ENCODE measurements around the gene PLPP3.

Gene PLPP3

GRCh38 chr1:56545711-56546110 is 33.7 kb downstream of the PLPP3 start:
- no peak for DNase-seq

DNA sequence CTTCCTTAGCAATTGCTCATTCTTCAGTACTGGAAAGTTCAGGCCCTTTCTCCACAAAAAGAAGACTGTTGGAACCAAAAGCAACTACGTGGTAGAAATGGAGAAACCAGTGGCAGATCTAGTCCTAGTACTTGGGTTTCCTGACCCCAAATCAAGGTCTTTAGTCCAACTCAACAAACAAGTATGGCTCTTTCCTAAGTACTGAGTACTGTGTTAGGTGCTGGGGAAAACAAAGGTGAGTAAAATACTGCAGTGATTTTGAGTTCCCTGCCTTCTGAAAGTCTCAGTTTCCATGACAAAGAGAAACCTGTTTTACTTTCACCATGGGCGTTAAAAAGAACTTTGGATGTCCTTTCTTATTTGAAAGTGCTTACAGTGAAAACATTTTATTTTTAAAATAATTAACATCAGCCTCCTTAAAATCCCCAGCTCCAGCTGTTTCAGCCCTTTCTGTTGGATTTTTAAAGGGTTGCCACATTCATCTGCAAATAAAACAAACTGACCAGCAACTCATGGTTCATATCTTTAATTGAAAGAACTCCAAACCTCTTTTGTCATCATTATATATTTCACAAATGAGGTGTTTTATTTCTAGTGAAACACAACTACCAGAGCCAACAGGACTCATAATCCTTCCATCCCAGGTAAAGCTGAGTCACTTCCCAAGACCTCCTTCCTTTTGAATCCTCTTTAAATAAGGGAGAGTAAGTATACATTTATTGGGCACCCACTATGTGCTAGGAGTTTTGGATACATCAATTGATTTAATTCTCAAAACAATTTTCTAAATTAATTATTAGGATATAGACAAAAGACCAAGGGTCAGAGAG is 35.4 kb downstream of the PLPP3 start:
- no peak for DNase-seq

GRCh38 chr1:56542651-56543050 is 36.7 kb downstream of the PLPP3 start:
- no peak for DNase-seq

DNA sequence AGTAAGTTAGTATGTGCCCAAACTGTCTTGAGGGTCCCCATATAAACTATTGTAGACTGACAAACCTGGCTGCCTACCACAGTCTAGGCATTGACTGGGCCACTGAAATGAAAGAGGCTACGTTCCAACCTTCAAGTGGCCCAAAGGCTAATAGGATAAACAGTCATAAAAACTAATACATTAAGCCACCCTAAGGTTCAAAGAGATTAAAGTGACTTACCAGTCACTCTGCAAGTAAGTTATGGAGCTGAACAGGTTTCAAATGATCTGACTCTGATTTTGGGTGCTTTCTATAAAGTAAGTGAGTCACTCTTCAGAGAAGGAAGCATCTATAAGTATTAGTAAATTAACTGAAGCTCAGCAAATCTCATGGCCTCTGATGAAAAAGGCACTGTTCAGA is 38.0 kb downstream of the PLPP3 start:
- DNase-seq = no peak

GRCh38 chr1:56540467-56540866 is 38.9 kb downstream of the PLPP3 start:
- no peak for DNase-seq

- DNase-seq = no peak
These were observed 39.8 kb downstream of the PLPP3 start for GRCh38 chr1:56539520-56539931.

DNA sequence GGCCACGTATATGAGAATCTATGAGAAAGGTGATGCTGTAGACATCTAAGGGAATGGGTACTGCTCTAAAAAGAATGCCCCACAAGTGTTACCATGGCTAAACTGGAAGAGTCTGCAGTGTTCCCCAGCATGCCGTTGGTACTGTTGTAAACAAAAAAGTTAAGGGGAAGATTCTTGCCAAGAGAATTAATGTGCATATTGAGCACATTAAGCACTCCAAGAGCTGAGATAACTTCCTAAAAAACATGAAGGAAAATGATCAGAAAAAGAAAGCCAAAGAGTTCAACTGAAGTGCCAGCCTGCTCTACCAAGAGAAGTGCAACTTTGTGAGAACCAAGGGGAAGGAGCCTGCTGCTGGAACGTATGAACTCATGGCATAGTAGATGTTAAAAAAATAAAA is 40.8 kb downstream of the PLPP3 start:
- no peak for DNase-seq

DNA sequence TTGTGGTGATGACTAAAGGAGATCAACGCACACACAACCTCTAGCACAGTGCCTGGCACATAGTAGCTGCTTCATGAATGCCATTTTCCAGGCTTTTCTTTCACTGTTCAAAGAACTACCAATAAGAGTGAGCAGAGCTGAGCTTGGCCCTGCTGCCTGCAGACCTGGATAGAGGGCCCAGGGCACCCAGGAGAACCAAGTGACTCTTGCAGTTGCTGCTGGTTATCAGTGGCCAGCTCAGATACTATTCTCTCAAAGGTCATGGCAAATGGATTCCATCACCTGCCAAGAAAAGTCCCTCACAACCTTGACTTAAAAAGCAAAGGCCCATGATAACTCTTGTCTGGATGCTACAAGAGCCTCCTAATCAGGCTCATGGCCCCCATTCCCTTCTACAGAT is 41.7 kb downstream of the PLPP3 start:
- no peak for DNase-seq

DNA sequence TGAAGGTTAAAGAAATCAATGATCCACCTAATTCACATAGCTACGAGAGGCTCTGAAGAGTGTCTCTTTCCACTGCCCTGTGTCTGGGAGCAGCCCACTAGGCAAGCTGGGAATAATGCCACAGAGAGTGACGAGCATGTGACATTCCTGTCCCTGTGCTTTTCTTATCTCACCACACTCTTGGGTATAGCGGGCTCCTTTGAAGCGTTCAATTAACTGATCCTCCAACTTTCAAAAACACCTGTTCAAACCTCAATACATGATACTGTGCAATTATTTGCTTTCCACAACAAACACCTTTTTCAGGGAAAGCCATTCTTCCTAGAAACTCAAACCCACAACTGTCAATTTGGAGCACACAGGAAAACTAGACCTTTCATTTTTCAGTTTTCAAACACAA is 43.4 kb downstream of the PLPP3 start:
- DNase-seq = no peak

DNA sequence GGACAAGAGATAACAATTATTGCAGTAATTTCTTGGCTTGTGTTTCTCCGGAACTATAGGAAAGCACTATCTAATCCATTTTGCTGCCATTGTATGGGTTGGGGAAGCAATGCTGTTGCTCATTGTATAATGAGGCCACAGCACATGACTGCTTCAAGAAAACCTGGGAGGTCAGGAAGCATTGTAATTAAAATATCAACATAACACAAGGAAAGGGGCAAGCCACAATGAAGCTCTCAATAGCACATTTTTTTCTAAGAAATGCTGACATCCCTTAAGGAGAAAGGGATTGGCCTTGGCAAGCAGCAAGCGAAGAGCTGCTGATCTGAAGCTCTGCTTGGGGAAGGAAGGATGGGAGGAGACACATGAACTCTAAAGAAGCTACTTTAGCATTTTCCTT is 44.0 kb downstream of the PLPP3 start:
- no peak for DNase-seq

DNA sequence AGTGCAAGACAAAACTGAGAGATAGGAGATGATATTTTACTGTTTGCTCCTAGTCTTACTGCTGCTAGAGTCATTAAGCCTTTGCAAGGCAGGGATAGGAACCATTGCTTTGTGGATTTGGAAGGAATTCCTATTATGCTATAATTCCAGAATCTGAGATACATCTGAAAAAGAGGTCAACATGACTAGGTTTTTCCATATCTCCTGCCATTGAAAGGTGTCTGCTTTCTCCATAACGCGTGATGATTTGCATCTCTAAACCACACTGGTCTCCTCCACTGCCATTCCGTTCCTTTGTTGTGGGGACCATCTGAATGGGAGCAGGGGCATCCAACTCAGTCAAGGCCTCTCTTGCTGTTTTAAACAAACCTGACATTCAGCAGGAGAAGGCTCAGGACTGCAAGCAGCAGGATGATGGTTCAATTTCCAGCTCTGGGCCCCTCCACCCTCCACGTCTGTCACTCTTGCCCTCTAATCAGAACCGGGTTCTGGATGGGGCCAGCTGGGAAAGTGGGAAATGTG is 45.2 kb downstream of the PLPP3 start:
- DNase-seq = no peak

DNA sequence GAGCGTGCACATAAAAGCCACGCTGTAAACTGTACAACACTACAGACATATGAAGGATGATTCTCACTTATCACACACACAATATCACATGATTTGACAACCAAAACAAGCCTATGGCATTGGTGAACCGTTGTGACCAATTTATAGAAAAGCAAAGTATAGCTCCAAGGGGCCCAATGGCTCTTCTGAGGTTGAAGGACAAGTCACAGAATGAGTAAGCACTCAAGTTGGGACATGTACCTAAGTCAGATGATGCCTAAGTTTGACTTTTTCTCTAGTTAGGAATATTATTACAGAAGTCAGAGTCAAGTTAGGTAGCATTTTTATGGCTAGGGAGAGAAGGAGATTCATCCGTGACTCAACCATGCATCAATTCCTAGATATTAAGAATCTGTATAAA is 45.7 kb downstream of the PLPP3 start:
- no peak for DNase-seq

GRCh38 chr1:56533197-56533596 is 46.2 kb downstream of the PLPP3 start:
- no peak for DNase-seq

DNA sequence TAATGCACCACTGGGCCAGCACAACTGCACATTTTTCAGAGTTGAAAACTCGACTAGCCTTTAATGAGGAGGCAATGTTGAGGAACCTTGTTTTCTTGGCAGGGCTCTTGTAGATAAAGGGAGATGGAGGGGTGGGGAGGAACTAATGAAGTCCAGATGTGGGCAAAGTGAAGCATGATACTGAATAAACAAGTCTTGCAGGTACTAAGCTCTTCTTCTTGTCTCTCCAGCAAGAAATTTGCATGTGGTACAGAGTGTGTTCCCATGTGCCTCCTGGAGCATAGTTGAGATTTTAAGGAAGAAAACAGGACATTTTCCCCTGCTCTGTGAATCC is 47.0 kb downstream of the PLPP3 start:
- no peak for DNase-seq

GRCh38 chr1:56531624-56532349 is 47.6 kb downstream of the PLPP3 start:
- no peak for DNase-seq

DNA sequence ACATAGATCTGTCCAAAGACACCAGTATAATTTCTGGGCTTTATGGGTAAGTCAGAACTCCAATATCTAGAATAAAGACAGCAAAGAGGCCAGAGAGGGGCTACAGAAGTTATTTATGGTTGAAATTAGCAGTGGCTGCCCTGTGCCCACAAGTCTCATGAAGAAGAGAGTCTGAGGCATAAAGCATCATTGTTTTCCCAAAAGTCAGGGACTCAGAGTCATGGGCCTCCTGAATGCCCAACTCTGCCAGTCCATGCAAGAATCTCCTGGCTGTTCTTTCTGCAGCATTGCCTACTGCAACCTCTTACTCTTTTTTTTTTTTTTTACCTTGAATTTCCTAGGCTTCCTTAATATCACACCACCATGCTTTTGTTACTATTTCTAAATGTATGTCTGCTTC is 49.6 kb downstream of the PLPP3 start:
- DNase-seq = no peak

DNA sequence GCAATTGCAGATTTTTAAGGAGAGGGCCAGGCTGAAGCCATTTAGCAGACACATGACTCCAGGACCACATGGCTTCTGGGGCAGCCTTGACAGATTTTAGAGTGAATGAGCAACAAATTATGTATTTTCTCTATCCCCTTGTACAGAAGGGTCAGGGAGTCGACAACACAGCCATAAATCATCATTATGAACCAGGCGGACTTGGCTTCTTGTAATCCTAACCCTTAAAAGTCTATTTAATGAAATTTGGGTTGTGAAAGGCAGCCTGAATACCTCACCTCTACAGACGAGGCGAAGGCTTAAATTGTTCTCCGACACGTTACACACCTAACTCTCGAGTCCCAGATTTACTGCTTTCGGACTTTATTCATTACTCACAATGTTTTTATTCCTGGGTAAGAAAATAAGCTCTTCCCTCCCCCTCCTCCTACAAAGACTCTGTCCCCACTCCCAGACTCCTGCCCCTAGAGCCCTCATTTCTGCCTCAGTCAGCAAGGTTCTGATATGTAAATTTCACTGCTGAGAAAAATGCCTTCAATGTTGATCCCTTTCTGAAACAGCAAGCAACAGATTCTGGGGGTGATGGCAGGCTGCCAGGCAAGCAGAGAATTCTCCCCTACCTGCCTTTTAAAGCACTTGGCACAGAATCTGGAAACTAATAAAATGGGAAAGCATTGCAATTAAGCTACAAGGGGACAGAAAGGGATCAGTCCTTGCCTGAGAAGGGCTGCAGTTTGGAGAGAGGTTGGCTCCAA is 51.6 kb downstream of the PLPP3 start:
- no peak for DNase-seq

DNA sequence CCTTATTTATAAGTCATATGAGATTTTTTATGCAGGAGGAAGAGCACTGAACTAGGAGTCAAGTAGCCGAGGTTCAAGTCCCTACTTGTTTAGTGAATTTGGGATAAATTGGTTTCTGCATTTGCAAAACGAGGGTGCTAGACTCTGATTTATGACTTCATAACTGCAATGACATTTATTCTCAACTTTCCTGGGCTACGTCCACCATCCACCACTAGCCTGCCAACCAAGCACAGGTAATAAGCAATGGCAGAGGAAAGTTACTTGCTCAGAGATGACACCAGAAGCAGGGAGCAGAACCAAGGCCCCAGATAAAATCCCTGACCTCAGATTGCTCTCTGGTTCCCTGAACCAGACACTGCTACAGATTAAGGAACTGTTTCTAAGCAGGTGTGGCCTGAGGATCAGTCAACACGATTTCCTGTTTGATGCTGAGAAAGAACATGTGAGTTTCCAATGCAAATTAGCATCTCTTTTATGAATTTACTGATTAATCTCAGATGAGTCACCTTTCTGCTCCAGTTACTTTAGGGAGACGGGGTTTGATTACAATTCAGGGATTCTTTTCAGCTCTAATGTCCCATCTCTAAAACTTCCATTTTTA is 52.7 kb downstream of the PLPP3 start:
- no peak for DNase-seq

GRCh38 chr1:56525489-56526041 is 53.8 kb downstream of the PLPP3 start:
- DNase-seq = no peak

- DNase-seq = no peak
These were observed 55.1 kb downstream of the PLPP3 start for GRCh38 chr1:56524263-56524662.

DNA sequence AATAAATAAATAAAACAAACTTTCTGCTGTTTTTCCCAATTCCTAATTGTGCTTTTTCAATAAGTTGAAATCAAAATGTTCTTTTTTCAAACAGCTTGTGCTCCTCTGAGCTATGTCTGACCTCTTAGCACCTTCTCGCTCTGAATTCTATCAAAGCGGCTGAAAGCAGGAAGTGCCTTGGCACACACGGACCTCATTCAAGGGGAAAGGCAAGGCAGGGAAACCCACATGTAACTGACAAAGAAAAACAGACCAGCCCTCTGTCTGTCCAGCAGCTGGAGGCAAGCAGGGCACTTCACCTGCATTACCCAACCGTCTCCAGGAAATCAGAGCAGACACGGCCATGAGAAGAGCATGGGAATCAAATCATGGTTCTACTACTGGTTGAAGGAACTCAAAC is 56.7 kb downstream of the PLPP3 start:
- no peak for DNase-seq

DNA sequence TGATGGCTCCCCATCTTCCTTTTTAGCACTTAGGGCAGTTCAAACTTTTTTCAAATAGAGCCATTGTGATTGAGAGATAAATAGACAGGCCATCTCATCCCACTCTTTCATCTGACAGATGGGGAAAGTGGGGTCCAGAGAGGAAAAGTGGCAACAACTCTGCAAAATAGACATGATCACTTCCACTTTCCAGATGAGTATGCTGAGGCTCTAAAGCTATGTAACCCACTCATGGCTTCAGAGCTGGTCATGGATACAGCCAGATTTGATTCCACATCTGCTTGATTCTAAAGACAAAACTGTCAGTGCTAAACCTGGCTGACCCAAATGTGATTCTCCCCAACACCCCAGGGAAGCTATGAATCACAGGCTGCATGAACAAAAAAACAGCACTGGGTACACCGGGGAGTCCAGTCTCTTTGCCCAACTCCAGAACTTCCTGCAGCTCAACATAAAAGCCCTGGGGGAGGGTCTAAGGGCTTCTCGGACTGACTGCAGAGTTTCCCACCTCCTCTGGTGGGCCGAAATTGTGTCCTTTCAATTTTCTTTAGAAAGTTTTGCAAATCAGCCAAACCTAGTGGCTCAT is 59.3 kb downstream of the PLPP3 start:
- DNase-seq = no peak

Data from stimulated activated CD4-positive, alpha-beta T cell treated with anti-CD3 and anti-CD28 coated beads, Interleukin-4, amount 100 ng/mL, for 1 hour (primary cell).